Measurements from ENCODE around the gene FNDC7. TPM values are rescaled to one million over a fixed set of nuclear protein-coding genes. Genes with fewer than 3 reads are reported as not detected.

FNDC7 gene
- polyA plus RNA-seq, 1 of the 3 experiments (the other 2 are of a cell fraction): 0.02 TPM

- TF ChIP-seq NFIC (IDR thresholded peaks at IDR 0.05; ENCODE audit: borderline replicate concordance) (no peak; the same call in 1 of the 2 replicates), PBX3 (IDR thresholded peaks at IDR 0.05) (peak; percentile 52), TCF12 (IDR thresholded peaks at IDR 0.05) (peak; percentile 30; the same call in 1 of the 2 replicates), MEF2A (IDR thresholded peaks at IDR 0.05; ENCODE audit: borderline replicate concordance, low read depth) (no peak), USF2 (IDR thresholded peaks at IDR 0.05; ENCODE audit: borderline replicate concordance, low read depth, low read length) (no peak), EP300 (IDR thresholded peaks at IDR 0.05; ENCODE audit: borderline replicate concordance in 1 of 2, low read depth in 1 of 2, low read length in 1 of 2) (no peak), FOXJ3 (CRISPR knock-in tag; IDR thresholded peaks at IDR 0.05) (no peak), MAX (IDR thresholded peaks at IDR 0.05; ENCODE audit: low read depth) (0 out of 2 replicates have a peak, but pooled peaks have one; percentile 41), TEAD4 (IDR thresholded peaks at IDR 0.05; ENCODE audit: borderline replicate concordance, insufficient read depth) (no peak), NRF1 (IDR thresholded peaks at IDR 0.05; ENCODE audit: low read depth, low read length) (no peak), GABPA (IDR thresholded peaks at IDR 0.05; ENCODE audit: low read depth) (no peak)
Measured at GRCh38 chr1:108719656-108720435, 7.1 kb downstream of the FNDC7 start (continued).

GRCh38 chr1:108722292-108722691, 9.6 kb downstream of the FNDC7 start:
- no peak overlapping the region for H3K9ac ChIP-seq
- no peaks in the 10 kb centered on the region for H4K20me1 ChIP-seq (ENCODE audit: insufficient read depth)
- H3K27me3 ChIP-seq (ENCODE audit: insufficient read depth): no peaks in the 10 kb centered on the region
- H2AFZ ChIP-seq (ENCODE audit: low read depth): no peak overlapping the region
- ChIA-PET POLR2A (no interaction called here), CTCF (interaction anchor here (0.8 kb wide), 1 partner anchor 176 kb away, joined by 3 read pairs; no protein-coding TSS in a partner anchor)
- no peaks in the 10 kb centered on the region for H3K9me2 ChIP-seq
- H3K36me3 ChIP-seq (replicated peaks in 1 of 2; ENCODE audit: control insufficient read depth in 1 of 2, insufficient read depth in 2 of 2, low read length in 1 of 2): no peaks in the 10 kb centered on the region
- no peak overlapping the region for H3K4me3 ChIP-seq (ENCODE audit: low read depth in 2 of 2, low read length in 1 of 2)
- H3F3A ChIP-seq (replicated peaks; ENCODE audit: insufficient read depth): peaks cover 15% of the 10 kb centered on the region
- peaks cover 0 to 19% of the 10 kb centered on the region in 2 experiments; a peak in 1 of 4 replicates for H3K4me1 ChIP-seq (ENCODE audit: control insufficient read depth in 1 of 2, insufficient read depth in 2 of 2, low read depth in 1 of 2, low read length in 1 of 2)
- WGBS (ENCODE audit: low lambda C conversion rate): 96% methylated on average over 5 of the region's 6 CpGs
- H3K79me2 ChIP-seq (ENCODE audit: insufficient read depth): no peaks in the 10 kb centered on the region
- no peak overlapping the region for H3K27ac ChIP-seq (ENCODE audit: low read depth in 2 of 2, low read length in 1 of 2)
- H3K9me3 ChIP-seq: no peaks in the 10 kb centered on the region
- DNase-seq: no peak
- H3K4me2 ChIP-seq: no peak overlapping the region
- TF ChIP-seq TCF12 (IDR thresholded peaks at IDR 0.05): no peak
- no peak for TF ChIP-seq SIN3A (IDR thresholded peaks at IDR 0.05; ENCODE audit: borderline replicate concordance, low read depth, low read length)
- no peak for TF ChIP-seq EP300 (IDR thresholded peaks at IDR 0.05; ENCODE audit: borderline replicate concordance in 1 of 2, low read depth in 1 of 2, low read length in 1 of 2)
- TF ChIP-seq JUND (IDR thresholded peaks at IDR 0.05): no peak
- TF ChIP-seq NRF1 (IDR thresholded peaks at IDR 0.05; ENCODE audit: low read depth, low read length): no peak
- TF ChIP-seq USF1 (IDR thresholded peaks at IDR 0.05; ENCODE audit: borderline replicate concordance, low read depth): no peak
- no peak for TF ChIP-seq TEAD4 (IDR thresholded peaks at IDR 0.05; ENCODE audit: borderline replicate concordance, insufficient read depth)
- TF ChIP-seq ELF1 (IDR thresholded peaks at IDR 0.05): no peak
- no peak for TF ChIP-seq NFIC (IDR thresholded peaks at IDR 0.05; ENCODE audit: borderline replicate concordance)
- TF ChIP-seq RCOR1 (IDR thresholded peaks at IDR 0.05; ENCODE audit: low read length): no peak
- TF ChIP-seq TAF1 (IDR thresholded peaks at IDR 0.05; ENCODE audit: borderline replicate concordance, low read depth, low read length): no peak
- TF ChIP-seq FOXM1 (IDR thresholded peaks at IDR 0.05; ENCODE audit: low read depth): no peak
- no peak for TF ChIP-seq POLR2AphosphoS5 (IDR thresholded peaks at IDR 0.05; ENCODE audit: low read depth, low read length)
- no peak for TF ChIP-seq USF2 (IDR thresholded peaks at IDR 0.05; ENCODE audit: borderline replicate concordance, low read depth, low read length)
- no peak for TF ChIP-seq GATA2 (CRISPR knock-in tag; IDR thresholded peaks at IDR 0.05)
- TF ChIP-seq RAD21 (IDR thresholded peaks at IDR 0.05; ENCODE audit: low read length): no peak
- TF ChIP-seq RXRA (IDR thresholded peaks at IDR 0.05; ENCODE audit: borderline replicate concordance, low read depth): no peak
- TF ChIP-seq CTCF (IDR thresholded peaks at IDR 0.05): no peak
- TF ChIP-seq MAX (IDR thresholded peaks at IDR 0.05; ENCODE audit: low read depth): no peak

Measured in SK-N-SH (cell line).